C4-2B (cell line): ENCODE measurements around the gene SOS1.

Experiments
- ZFX ChIP-seq: fragments of 450-650 bp; IDR thresholded peaks from 2 replicates; pipeline ENCODE4 v1.6.1; 2017
- TF ChIP-seq, protein P1 (sequence below): fragments of 450-650 bp; conservative IDR thresholded peaks from 2 replicates; pipeline ENCODE4 v1.5.1; 2017; ENCODE audit warnings: mild to moderate bottlenecking

DNA sequence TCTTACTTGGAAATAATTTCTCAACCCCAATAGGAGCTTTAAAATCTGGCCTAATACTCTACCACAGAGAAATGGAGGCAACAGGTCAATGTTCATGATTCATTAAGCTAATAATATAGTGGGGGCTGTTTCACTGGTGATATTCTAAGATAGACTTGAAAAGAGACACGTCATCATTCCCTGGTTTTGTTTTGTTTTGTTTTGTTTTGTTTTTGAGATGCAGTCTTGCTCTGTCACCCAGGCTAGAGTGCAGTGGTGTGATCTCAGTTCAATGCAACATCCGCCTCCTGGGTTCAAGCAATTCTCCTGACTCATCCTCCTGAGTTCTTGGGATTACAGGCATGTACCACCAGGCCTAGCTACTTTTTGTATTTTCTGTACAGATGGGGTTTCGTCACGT lies 37.5 kb upstream of the SOS1 start:
- TF ChIP-seq, protein P1, sequence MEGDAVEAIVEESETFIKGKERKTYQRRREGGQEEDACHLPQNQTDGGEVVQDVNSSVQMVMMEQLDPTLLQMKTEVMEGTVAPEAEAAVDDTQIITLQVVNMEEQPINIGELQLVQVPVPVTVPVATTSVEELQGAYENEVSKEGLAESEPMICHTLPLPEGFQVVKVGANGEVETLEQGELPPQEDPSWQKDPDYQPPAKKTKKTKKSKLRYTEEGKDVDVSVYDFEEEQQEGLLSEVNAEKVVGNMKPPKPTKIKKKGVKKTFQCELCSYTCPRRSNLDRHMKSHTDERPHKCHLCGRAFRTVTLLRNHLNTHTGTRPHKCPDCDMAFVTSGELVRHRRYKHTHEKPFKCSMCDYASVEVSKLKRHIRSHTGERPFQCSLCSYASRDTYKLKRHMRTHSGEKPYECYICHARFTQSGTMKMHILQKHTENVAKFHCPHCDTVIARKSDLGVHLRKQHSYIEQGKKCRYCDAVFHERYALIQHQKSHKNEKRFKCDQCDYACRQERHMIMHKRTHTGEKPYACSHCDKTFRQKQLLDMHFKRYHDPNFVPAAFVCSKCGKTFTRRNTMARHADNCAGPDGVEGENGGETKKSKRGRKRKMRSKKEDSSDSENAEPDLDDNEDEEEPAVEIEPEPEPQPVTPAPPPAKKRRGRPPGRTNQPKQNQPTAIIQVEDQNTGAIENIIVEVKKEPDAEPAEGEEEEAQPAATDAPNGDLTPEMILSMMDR, result no peak
- TF ChIP-seq ZFX, result no peak
